Measurements from ENCODE around the gene NARF.

NARF gene

GRCh38 chr17:82518826-82519810 is 60.6 kb downstream of the NARF start, which contains the start of gene FOXK2:
TSS of gene FOXK2 (plus strand) at chr17:82519732. CDS start at chr17:82519889, 157 bp downstream.
- peak within 1 kb of the TSS; percentile 56 for H2BK120ac ChIP-seq (ENCODE audit: insufficient read depth, low read length, poor library complexity)
- H2BK12ac ChIP-seq (ENCODE audit: low read length): peak within 1 kb of the TSS; percentile 73
- peak within 1 kb of the TSS; percentile 94 for H3K4me3 ChIP-seq (ENCODE audit: low read depth, low read length)
- H2AK5ac ChIP-seq (ENCODE audit: low read length): no peak within 1 kb of the TSS
- peak within 1 kb of the TSS; percentile 97 for H3K14ac ChIP-seq (ENCODE audit: low read length)
- peaks cover 2 to 7% of the 10 kb centered on the region in 2 experiments for H3K4me1 ChIP-seq (ENCODE audit: control insufficient read depth in 1 of 2, insufficient read depth in 2 of 2, low read length in 2 of 2)
- H3K9ac ChIP-seq (ENCODE audit: low read length): peak within 1 kb of the TSS; percentile 96
- H3K9me3 ChIP-seq (ENCODE audit: insufficient read depth, low read depth, low read length): no peaks in the 10 kb centered on the region
- peak within 1 kb of the TSS; percentile 95 for H3K4me2 ChIP-seq (ENCODE audit: low read length)
- H3K27ac ChIP-seq (ENCODE audit: low read depth, low read length): peak within 1 kb of the TSS; percentile 87
- peak within 1 kb of the TSS; percentile 100 for H4K8ac ChIP-seq (ENCODE audit: low read depth, low read length)
- peaks cover 16% of the 10 kb centered on the region for H3K79me2 ChIP-seq (ENCODE audit: control insufficient read depth, insufficient read depth, low read length, poor library complexity)
- peak within 1 kb of the TSS; percentile 89 for H3K4ac ChIP-seq (ENCODE audit: low read depth, low read length)
- DNase-seq: peak; percentile 93 to 97
- H3K23ac ChIP-seq (ENCODE audit: low read length): no peak within 1 kb of the TSS
- peak within 1 kb of the TSS; percentile 98 for H4K91ac ChIP-seq (ENCODE audit: low read depth, low read length)
- H2BK5ac ChIP-seq (ENCODE audit: low read depth, low read length, poor library complexity): peak within 1 kb of the TSS; percentile 96
- no peaks in the 10 kb centered on the region for H3K36me3 ChIP-seq (ENCODE audit: control insufficient read depth in 1 of 2, insufficient read depth in 2 of 2, low read length in 2 of 2)
- peak within 1 kb of the TSS; percentile 95 for H3K18ac ChIP-seq (ENCODE audit: low read length)
- H2AFZ ChIP-seq (ENCODE audit: insufficient read depth, low read length, poor library complexity): peak within 1 kb of the TSS; percentile 100
- no peaks in the 10 kb centered on the region for H3K27me3 ChIP-seq (ENCODE audit: insufficient read depth, low read length)
- H4K12ac ChIP-seq (ENCODE audit: low read depth, low read length): peak within 1 kb of the TSS; percentile 80
- H3K79me1 ChIP-seq (ENCODE audit: low read length): peaks cover 10% of the 10 kb centered on the region
- WGBS (ENCODE audit: extremely low coverage, insufficient coverage, insufficient read length): no CpG with 5 or more reads among the region's 114 CpGs

- Histone ChIP-seq H3K4ac (ENCODE audit: low read depth, low read length) (peak overlapping the region; percentile 89), H2BK12ac (ENCODE audit: low read length) (no peak overlapping the region), H3K9me3 (ENCODE audit: insufficient read depth, low read depth, low read length) (no peaks in the 10 kb centered on the region), H3K36me3 (ENCODE audit: control insufficient read depth in 1 of 2, insufficient read depth in 2 of 2, low read length in 2 of 2) (no peaks in the 10 kb centered on the region), H3K27ac (ENCODE audit: low read depth, low read length) (peak overlapping the region; percentile 27), H3K79me1 (ENCODE audit: low read length) (peaks cover 10% of the 10 kb centered on the region), H3K9ac (ENCODE audit: low read length) (peak overlapping the region; percentile 90), H4K91ac (ENCODE audit: low read depth, low read length) (peak overlapping the region; percentile 84), H2BK5ac (ENCODE audit: low read depth, low read length, poor library complexity) (peak overlapping the region; percentile 37), H2AFZ (ENCODE audit: insufficient read depth, low read length, poor library complexity) (no peak overlapping the region), H2AK5ac (ENCODE audit: low read length) (no peak overlapping the region), H3K4me1 (ENCODE audit: control insufficient read depth in 1 of 2, insufficient read depth in 2 of 2, low read length in 2 of 2) (peaks cover 5 to 7% of the 10 kb centered on the region in 2 experiments), H3K27me3 (ENCODE audit: insufficient read depth, low read length) (no peaks in the 10 kb centered on the region), H3K4me3 (ENCODE audit: low read depth, low read length) (peak overlapping the region; percentile 94), H3K14ac (ENCODE audit: low read length) (peak overlapping the region; percentile 58), H3K4me2 (ENCODE audit: low read length) (peak overlapping the region; percentile 67), H4K8ac (ENCODE audit: low read depth, low read length) (peak overlapping the region; percentile 62), H3K79me2 (ENCODE audit: control insufficient read depth, insufficient read depth, low read length, poor library complexity) (peaks cover 21% of the 10 kb centered on the region), H4K12ac (ENCODE audit: low read depth, low read length) (peak overlapping the region; percentile 17), H3K23ac (ENCODE audit: low read length) (no peak overlapping the region), H2BK120ac (ENCODE audit: insufficient read depth, low read length, poor library complexity) (peak overlapping the region; percentile 44), H3K18ac (ENCODE audit: low read length) (peak overlapping the region; percentile 48)
- DNase-seq: peak in 1 of 2 donors; percentile 43
- WGBS (ENCODE audit: extremely low coverage, insufficient coverage, insufficient read length): no CpG with 5 or more reads among the region's 94 CpGs
Observed at GRCh38 chr17:82519971-82520903, 61.7 kb downstream of the NARF start.

DNA sequence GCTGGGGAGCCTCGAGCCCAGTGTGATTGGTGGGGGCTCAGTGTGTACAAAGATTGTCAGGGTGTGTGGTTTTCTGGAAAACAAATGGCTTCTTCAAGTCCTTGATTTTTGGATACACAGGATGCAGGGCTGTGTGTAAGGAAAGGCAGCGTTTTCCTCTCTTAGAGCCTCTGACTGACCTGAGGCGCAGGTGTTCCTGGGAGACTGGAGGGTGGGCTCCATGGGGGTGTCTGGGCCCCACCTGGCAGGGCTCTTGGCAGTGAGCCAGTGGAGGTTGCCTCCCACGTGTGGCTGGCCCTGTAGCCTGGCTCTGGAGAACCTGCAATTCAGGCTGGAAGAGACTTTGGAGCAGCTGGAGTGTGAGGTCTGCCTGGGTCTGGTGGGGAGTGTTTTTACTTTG is 66.0 kb downstream of the NARF start:
- Histone ChIP-seq H3K4me2 (ENCODE audit: low read length) (no peak overlapping the region), H2BK120ac (ENCODE audit: insufficient read depth, low read length, poor library complexity) (no peak overlapping the region), H3K79me2 (ENCODE audit: control insufficient read depth, insufficient read depth, low read length, poor library complexity) (peaks cover 36% of the 10 kb centered on the region), H4K12ac (ENCODE audit: low read depth, low read length) (no peak overlapping the region), H3K9ac (ENCODE audit: low read length) (no peak overlapping the region), H3K23ac (ENCODE audit: low read length) (no peak overlapping the region), H3K4me1 (ENCODE audit: control insufficient read depth in 1 of 2, insufficient read depth in 2 of 2, low read length in 2 of 2) (peaks cover 10 to 12% of the 10 kb centered on the region in 2 experiments), H2AFZ (ENCODE audit: insufficient read depth, low read length, poor library complexity) (peak overlapping the region; percentile 52), H3K27me3 (ENCODE audit: insufficient read depth, low read length) (no peaks in the 10 kb centered on the region), H3K36me3 (ENCODE audit: control insufficient read depth in 1 of 2, insufficient read depth in 2 of 2, low read length in 2 of 2) (no peaks in the 10 kb centered on the region), H4K8ac (ENCODE audit: low read depth, low read length) (no peak overlapping the region), H3K4ac (ENCODE audit: low read depth, low read length) (peak overlapping the region; percentile 97), H2AK5ac (ENCODE audit: low read length) (no peak overlapping the region), H4K91ac (ENCODE audit: low read depth, low read length) (no peak overlapping the region), H3K14ac (ENCODE audit: low read length) (no peak overlapping the region), H3K18ac (ENCODE audit: low read length) (no peak overlapping the region), H3K9me3 (ENCODE audit: insufficient read depth, low read depth, low read length) (no peaks in the 10 kb centered on the region), H3K79me1 (ENCODE audit: low read length) (peaks cover 8% of the 10 kb centered on the region), H3K4me3 (ENCODE audit: low read depth, low read length) (no peak overlapping the region), H3K27ac (ENCODE audit: low read depth, low read length) (no peak overlapping the region), H2BK12ac (ENCODE audit: low read length) (no peak overlapping the region), H2BK5ac (ENCODE audit: low read depth, low read length, poor library complexity) (no peak overlapping the region)
- WGBS (ENCODE audit: extremely low coverage, insufficient coverage, insufficient read length): no CpG with 5 or more reads among the region's 4 CpGs
- no peak for DNase-seq

DNA sequence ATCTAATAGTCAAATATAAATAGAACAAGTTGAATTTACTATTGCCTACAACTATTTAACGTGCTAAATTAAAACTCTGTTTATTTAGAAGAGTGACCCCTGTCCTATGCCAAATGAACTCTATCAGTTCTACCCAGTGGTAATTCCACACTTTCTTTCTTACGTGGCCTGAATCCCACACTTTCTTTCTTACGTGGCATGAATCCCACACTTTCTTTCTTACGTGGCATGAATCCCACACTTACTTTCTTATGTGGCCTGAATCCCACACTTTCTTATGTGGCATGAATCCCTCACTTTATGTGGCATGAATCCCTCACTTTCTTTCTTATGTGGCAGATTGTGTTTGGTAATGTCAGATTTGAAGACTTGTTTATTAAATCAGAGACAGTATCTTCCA is 67.2 kb downstream of the NARF start:
- no peak overlapping the region for H4K91ac ChIP-seq (ENCODE audit: low read depth, low read length)
- peaks cover 10 to 15% of the 10 kb centered on the region in 2 experiments for H3K4me1 ChIP-seq (ENCODE audit: control insufficient read depth in 1 of 2, insufficient read depth in 2 of 2, low read length in 2 of 2)
- H3K79me2 ChIP-seq (ENCODE audit: control insufficient read depth, insufficient read depth, low read length, poor library complexity): peaks cover 33% of the 10 kb centered on the region
- no peak overlapping the region for H3K4me2 ChIP-seq (ENCODE audit: low read length)
- H2BK12ac ChIP-seq (ENCODE audit: low read length): no peak overlapping the region
- no peak overlapping the region for H2AK5ac ChIP-seq (ENCODE audit: low read length)
- no peak overlapping the region for H2BK5ac ChIP-seq (ENCODE audit: low read depth, low read length, poor library complexity)
- H3K23ac ChIP-seq (ENCODE audit: low read length): no peak overlapping the region
- no peak overlapping the region for H3K18ac ChIP-seq (ENCODE audit: low read length)
- no peaks in the 10 kb centered on the region for H3K9me3 ChIP-seq (ENCODE audit: insufficient read depth, low read depth, low read length)
- H3K36me3 ChIP-seq (ENCODE audit: control insufficient read depth in 1 of 2, insufficient read depth in 2 of 2, low read length in 2 of 2): no peaks in the 10 kb centered on the region
- WGBS (ENCODE audit: extremely low coverage, insufficient coverage, insufficient read length): no CpG with 5 or more reads among the region's 4 CpGs
- H2BK120ac ChIP-seq (ENCODE audit: insufficient read depth, low read length, poor library complexity): no peak overlapping the region
- peak overlapping the region; percentile 9 for H3K4ac ChIP-seq (ENCODE audit: low read depth, low read length)
- H3K9ac ChIP-seq (ENCODE audit: low read length): no peak overlapping the region
- no peak overlapping the region for H3K4me3 ChIP-seq (ENCODE audit: low read depth, low read length)
- H3K79me1 ChIP-seq (ENCODE audit: low read length): peaks cover 3% of the 10 kb centered on the region
- H3K27me3 ChIP-seq (ENCODE audit: insufficient read depth, low read length): no peaks in the 10 kb centered on the region
- H3K27ac ChIP-seq (ENCODE audit: low read depth, low read length): no peak overlapping the region
- H4K8ac ChIP-seq (ENCODE audit: low read depth, low read length): no peak overlapping the region
- no peak overlapping the region for H3K14ac ChIP-seq (ENCODE audit: low read length)
- H2AFZ ChIP-seq (ENCODE audit: insufficient read depth, low read length, poor library complexity): no peak overlapping the region
- H4K12ac ChIP-seq (ENCODE audit: low read depth, low read length): no peak overlapping the region
- DNase-seq: no peak

Measured in trophoblast cell (in vitro differentiated cells and primary cell).